K562 (cell line): Measurements from ENCODE around the gene TRMT2A. TPM values are rescaled to one million over a fixed set of nuclear protein-coding genes. Genes with fewer than 3 reads are reported as not detected.

Source experiments
- ATAC-seq: fragments of 200-7000 bp; cut with Tn5 transposase; 3 replicates; pipeline ENCODE4 v1.9.1; 2020; ENCODE audit warnings: moderate library complexity
- BruUV-seq: library from RNA; stranded (reverse); fragments of 400-500 nt; replicated peaks from 2 replicates; lab custom pipeline; 2021; lab: Mats Ljungman, UMichigan
- CTCF ChIA-PET: fragments of 300-600 bp; formaldehyde crosslinking; extraction: SDS; loops from one replicate; lab custom pipeline; 2021; ENCODE audit warnings: low intra/inter-chr PET ratio; lab: Yijun Ruan, JAX
- POLR2A ChIA-PET: fragments of 300-600, 350-650 bp; sonication (Branson Sonifier 250); formaldehyde crosslinking; extraction: SDS; loops from one replicate; lab custom pipeline; 2021; ENCODE audit warnings: antibody characterized with exemption, inconsistent platforms; lab: Yijun Ruan, JAX
- DNase-seq, 4 experiments: peaks; one replicate each; pipeline versions ENCODE4 v3.0.0 to v3.0.0-alpha.2; 2011 to 2018; ENCODE audit warnings: low spot score in 3 of 4, mixed read lengths in 3 of 4; ENCODE audit errors: extremely low read depth in 1 of 4
- FAIRE-seq: peaks from 2 replicates; lab custom pipeline; 2011; peaks lifted over from hg19 to GRCh38; lab: Jason Lieb, UNC
- H2AFZ ChIP-seq: 2 replicates; pipeline ENCODE4 v1.6.0; 2011; ENCODE audit warnings: low read depth, low read length, control low read depth, inconsistent platforms
- H3K27ac ChIP-seq: fragments of 200-600 bp; 3 replicates; pipeline ENCODE4 v1.8.0; 2011; ENCODE audit warnings: low read depth, mild to moderate bottlenecking, control low read depth, inconsistent platforms, low read length, moderate library complexity, mixed read lengths; ENCODE audit errors: extremely low read depth
- H3K27me3 ChIP-seq, 2 experiments: fragments of 300-600 bp in 1 of 2; 2 replicates in 1 of 2; 3 replicates in 1 of 2; pipeline versions ENCODE4 v1.6.0 to v1.8.0; 2011; ENCODE audit warnings: inconsistent platforms in 2 of 2, low read length in 2 of 2, mild to moderate bottlenecking in 1 of 2, mixed read lengths in 1 of 2, moderate library complexity in 1 of 2; ENCODE audit not compliant: control insufficient read depth in 2 of 2, insufficient read depth in 2 of 2
- H3K36me3 ChIP-seq: fragments of 300-600 bp; 3 replicates; pipeline ENCODE4 v1.8.0; 2011; ENCODE audit warnings: mild to moderate bottlenecking, low read length, inconsistent platforms; ENCODE audit not compliant: control insufficient read depth, insufficient read depth
- H3K4me1 ChIP-seq, 2 experiments: fragments of 200-600 bp in 1 of 2; replicated peaks in 1 of 2; 2 replicates in 1 of 2; 3 replicates in 1 of 2; pipeline versions ENCODE4 v1.5.1 to v1.8.0; 2011; ENCODE audit warnings: inconsistent platforms in 2 of 2, low read length in 2 of 2, mild to moderate bottlenecking in 1 of 2, mixed read lengths in 1 of 2, moderate library complexity in 1 of 2; ENCODE audit not compliant: control insufficient read depth in 2 of 2, insufficient read depth in 2 of 2
- H3K4me2 ChIP-seq: 2 replicates; pipeline ENCODE4 v1.6.1; 2011; ENCODE audit warnings: low read length, control low read depth, inconsistent platforms, mixed read lengths; ENCODE audit not compliant: insufficient read depth
- H3K4me3 ChIP-seq: fragments of 200-600 bp; sonication (generic), shearing (Covaris generic); 2 replicates; pipeline ENCODE4 v1.5.1; 2016; ENCODE audit warnings: control low read depth, inconsistent platforms
- H3K79me2 ChIP-seq: fragments of 200-600 bp; 3 replicates; pipeline ENCODE4 v1.8.0; 2011; ENCODE audit warnings: low read length, inconsistent platforms; ENCODE audit not compliant: control insufficient read depth, insufficient read depth
- H3K9ac ChIP-seq, 2 experiments: 2 replicates each; pipeline versions ENCODE4 v1.6.0 to v1.6.1; 2011; ENCODE audit warnings: low read depth in 2 of 2, low read length in 2 of 2, control low read depth in 1 of 2, inconsistent platforms in 1 of 2, mild to moderate bottlenecking in 1 of 2, mixed read lengths in 1 of 2; ENCODE audit not compliant: insufficient read depth in 1 of 2
- H3K9me1 ChIP-seq: one replicate; pipeline ENCODE4 v1.6.0; 2011; ENCODE audit warnings: inconsistent platforms, mild to moderate bottlenecking, low read length, moderate library complexity; ENCODE audit not compliant: control insufficient read depth, insufficient read depth
- H3K9me3 ChIP-seq: replicated peaks from 2 replicates; pipeline ENCODE4 v1.5.1; 2011; ENCODE audit warnings: low read depth, low read length, inconsistent platforms; ENCODE audit not compliant: control insufficient read depth, insufficient read depth
- H4K20me1 ChIP-seq: replicated peaks from 2 replicates; pipeline ENCODE4 v1.6.1; 2011; ENCODE audit warnings: low read length, inconsistent platforms, mixed read lengths; ENCODE audit not compliant: control insufficient read depth, insufficient read depth
- ATF3 ChIP-seq, 2 experiments: fragments of 450-650 bp in 1 of 2; sonication (generic) in 1 of 2; formaldehyde crosslinking in 1 of 2; IDR thresholded peaks in 1 of 2; conservative IDR thresholded peaks in 1 of 2; 2 replicates each; pipeline versions ENCODE4 v1.6.1 to v1.8.1; 2016 to 2023; ENCODE audit warnings: mild to moderate bottlenecking in 2 of 2, moderate library complexity in 2 of 2, inconsistent platforms in 1 of 2, missing genetic modification reagents in 1 of 2
- BRD4 ChIP-seq: fragments of 200-600 bp; sonication (generic); IDR thresholded peaks from 2 replicates; pipeline ENCODE4 v1.6.1; 2017; ENCODE audit warnings: inconsistent platforms
- COPS2 ChIP-seq: fragments of 450-650 bp; conservative IDR thresholded peaks from 2 replicates; pipeline ENCODE4 v1.6.1; 2016; ENCODE audit warnings: mild to moderate bottlenecking, moderate library complexity
- HEY1 ChIP-seq: fragments of 250-450 bp; sonication (Bioruptor Pico); IDR thresholded peaks from 2 replicates; pipeline ENCODE4 v1.5.0; 2020; ENCODE audit warnings: mild to moderate bottlenecking, moderate library complexity, borderline replicate concordance
- HINFP ChIP-seq: fragments of 450-650 bp; conservative IDR thresholded peaks from 2 replicates; pipeline ENCODE4 v1.6.1; 2016; ENCODE audit warnings: missing genetic modification characterization, low read depth, mild to moderate bottlenecking, control low read depth, missing compliant biosample characterization
- ILF3 ChIP-seq: fragments of 450-650 bp; IDR thresholded peaks from 2 replicates; pipeline ENCODE4 v1.6.1; 2018; ENCODE audit warnings: antibody characterized with exemption, mild to moderate bottlenecking, moderate library complexity, borderline replicate concordance
- KDM4B ChIP-seq, 2 experiments: fragments of 450-650 bp in 1 of 2; sonication (generic) in 1 of 2; IDR thresholded peaks; 2 replicates each; pipeline ENCODE4 v1.6.1; 2016 to 2017; ENCODE audit warnings: borderline replicate concordance in 2 of 2, antibody characterized with exemption in 1 of 2, low read depth in 1 of 2, mild to moderate bottlenecking in 1 of 2
- MIER1 ChIP-seq: fragments of 450-650 bp; IDR thresholded peaks from 2 replicates; pipeline ENCODE4 v1.6.1; 2016; ENCODE audit warnings: antibody characterized with exemption, mild to moderate bottlenecking, low read depth
- NR3C1 ChIP-seq: sonication (generic); formaldehyde crosslinking; IDR thresholded peaks from 2 replicates; pipeline ENCODE4 v1.8.1; 2022; ENCODE audit warnings: missing genetic modification reagents
- PHB2 ChIP-seq: fragments of 450-650 bp; IDR thresholded peaks from 2 replicates; pipeline ENCODE4 v1.6.1; 2017; ENCODE audit warnings: low read depth
- TRIM24 ChIP-seq, 2 experiments: fragments of 450-650 bp; IDR thresholded peaks; 2 replicates each; pipeline ENCODE4 v1.6.1; 2016
- ZFP30 ChIP-seq: fragments of 250-450 bp; sonication (Bioruptor Pico); IDR thresholded peaks from 2 replicates; pipeline ENCODE4 v1.8.0; 2022; ENCODE audit warnings: moderate library complexity, mild to moderate bottlenecking, inconsistent platforms, borderline replicate concordance
- ZFPM2 ChIP-seq: fragments of 250-450 bp; sonication (Bioruptor Pico); IDR thresholded peaks from 2 replicates; pipeline ENCODE4 v1.5.1; 2022; ENCODE audit warnings: mild to moderate bottlenecking
- ZNF217 ChIP-seq: sonication (generic); formaldehyde crosslinking; IDR thresholded peaks from 2 replicates; pipeline ENCODE4 v1.8.0; 2022; ENCODE audit warnings: mild to moderate bottlenecking, missing genetic modification reagents
- ZNF717 ChIP-seq: fragments of 250-450 bp; sonication (Bioruptor Pico); IDR thresholded peaks from 2 replicates; pipeline ENCODE4 v1.5.0; 2021
- ZNF77 ChIP-seq: fragments of 250-450 bp; sonication (Bioruptor Pico); IDR thresholded peaks from 2 replicates; pipeline ENCODE4 v1.5.0; 2020
- WGBS: fragments of 100-300 bp; shearing (Covaris generic); methylation state at CpG from one replicate; pipeline ENCODE4 v1.1.6; 2016; ENCODE audit warnings: low coverage, mixed read lengths; ENCODE audit not compliant: insufficient coverage; ENCODE audit errors: missing lambda C conversion rate; 5-methylcytosine and 5-hydroxymethylcytosine counted together
- in situ Hi-C: fragments of 300-500 bp; cut with MboI; formaldehyde crosslinking; loops from 4 replicates; pipeline ENCODE4 v1.15.0; 2018; ENCODE audit warnings: inconsistent platforms, mixed read lengths
- intact Hi-C: fragments of 100-400 bp; cut with micrococcal nuclease; formaldehyde crosslinking; loops from 2 replicates; pipeline ENCODE4 v1.14.2; 2022
- polyA plus RNA-seq, 8 experiments: library from polyadenylated mRNA; depleted of rRNA in 4 of 8; stranded (reverse) in 5 of 8; unstranded in 3 of 8; fragments of >200 nt; fragmentation: Nextera tagmentation in 2 of 8; fragmentation: Illumina TruSeq in 1 of 8; extraction: Ambion mirVana in 2 of 8; extraction: Trizol in 1 of 8; gene quantifications; 2 replicates each; pipeline versions ENCODE4 v1.2.1 to v1.2.3, GENCODE V29; 2011 to 2014; ENCODE audit warnings: inconsistent platforms in 1 of 8, missing spikeins in 1 of 8
- total RNA-seq, 7 experiments: library from RNA; depleted of rRNA in 6 of 7; stranded (reverse); fragments of >200 nt in 6 of 7; fragmentation: Illumina TruSeq in 2 of 7; extraction: Trizol in 2 of 7; gene quantifications; 2 replicates each; pipeline versions ENCODE4 v1.2.1 to v1.2.3, GENCODE V29; 2011 to 2021; ENCODE audit warnings: low replicate concordance in 1 of 7
- TF ChIP-seq, protein P1 (sequence below): fragments of 250-450 bp; sonication (Bioruptor Pico); IDR thresholded peaks from 2 replicates; pipeline ENCODE4 v1.5.0; 2022; ENCODE audit warnings: mild to moderate bottlenecking

Gene TRMT2A
- total and polyA plus RNA-seq, 9 of the 15 experiments (the other 6 are each of a cell fraction or from before 2014, with no cell fraction given): 1.6 to 265 (median 140) TPM

DNA sequence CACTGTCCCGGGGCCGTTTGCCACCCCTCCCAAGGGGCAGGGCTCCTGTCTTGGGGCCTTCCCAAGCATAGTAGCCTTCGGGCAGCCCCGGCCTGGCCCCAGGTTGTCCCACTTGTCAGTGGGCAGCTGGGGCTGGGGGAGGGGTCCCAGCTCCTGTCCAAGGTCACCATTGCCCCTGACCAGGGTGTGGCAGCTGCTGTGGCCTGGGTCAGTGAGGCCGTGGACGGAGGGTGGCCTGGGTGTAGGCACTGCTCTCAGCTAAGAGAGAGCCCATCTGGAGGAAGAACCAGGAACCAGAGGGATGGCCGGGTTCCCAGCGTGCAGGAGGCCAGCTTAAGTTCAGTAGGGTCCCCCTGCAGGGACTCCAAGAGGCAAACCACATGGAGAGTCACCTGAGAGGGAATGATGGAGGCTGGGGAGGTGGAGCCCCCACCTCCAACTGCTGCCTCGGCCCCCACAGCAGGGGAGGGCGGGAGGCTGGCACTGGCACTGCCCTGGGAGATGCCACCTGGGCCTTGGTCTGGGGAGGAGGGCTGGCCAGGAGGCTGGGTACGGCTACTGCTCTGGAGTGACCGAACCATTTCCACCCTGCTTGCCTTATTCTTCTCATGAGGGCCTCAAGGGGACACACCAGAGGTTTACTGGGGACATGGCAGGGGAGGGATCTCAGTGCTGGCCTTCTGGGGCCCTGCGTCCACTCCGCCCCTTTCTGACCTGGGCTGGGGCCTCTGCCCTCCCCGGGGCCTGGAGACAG, 40.6 kb upstream of the TRMT2A start:
- Histone ChIP-seq H2AFZ (no peak overlapping the region), H3K9me1 (no peaks in the 10 kb centered on the region), H3K36me3 (no peaks in the 10 kb centered on the region), H3K79me2 (no peaks in the 10 kb centered on the region), H4K20me1 (peaks cover 37% of the 10 kb centered on the region), H3K27me3 (peaks cover 27 to 66% of the 10 kb centered on the region in 2 experiments; a peak in 4 of 5 replicates), H3K9ac (peak overlapping the region in 1 of 2 experiments; percentile 46; a peak in 1 of 4 replicates), H3K4me3 (no peak overlapping the region), H3K27ac (no peak overlapping the region), H3K9me3 (peaks cover 4% of the 10 kb centered on the region), H3K4me2 (no peak overlapping the region), H3K4me1 (peaks cover 0 to 61% of the 10 kb centered on the region in 2 experiments; a peak in 2 of 5 replicates)
- POLR2A ChIA-PET: interaction anchor here (0.5 to 1.1 kb wide), 15 partner anchors 10 to 966 kb away, joined by 3 to 9 read pairs (median 4); no protein-coding TSS in a partner anchor
- FAIRE-seq (no peak), DNase-seq (no peak), ATAC-seq (peak; percentile 3)
- WGBS: 6% methylated on average over 15 of the region's 15 CpGs
- CTCF ChIA-PET: interaction anchor here (0.6 to 5.5 kb wide), 13 partner anchors 10 to 584 kb away, joined by 3 to 126 read pairs (median 4); partner anchors contain the start of gene RTN4R
- no TSS peak for BruUV-seq
- intact Hi-C loops (loop anchor here (1.0 to 10.0 kb wide), 6 partner anchors 35 to 299 kb away; partner anchors contain the start of gene RTN4R), in situ Hi-C loops (loop anchor here (5.0 to 25.0 kb wide), 3 partner anchors 135 to 530 kb away; no protein-coding TSS in a partner anchor)
- TF ChIP-seq HEY1 (CRISPR knock-in tag) (no peak), ZNF217 (CRISPR knock-in tag) (no peak), ATF3 (IDR thresholded peaks at IDR 0.05) (no peak), ATF3 (CRISPR knock-in tag; conservative IDR thresholded peaks at IDR 0.05) (no peak), ZNF717 (no peak), KDM4B (IDR thresholded peaks at IDR 0.05; ENCODE audit: borderline replicate concordance in 2 of 2, low read depth in 1 of 2) (no peak), TRIM24 (IDR thresholded peaks at IDR 0.05) (no peak), BRD4 (no peak), ILF3 (no peak), ZFPM2 (CRISPR knock-in tag) (no peak), NR3C1 (CRISPR knock-in tag) (no peak), COPS2 (no peak), MIER1 (no peak), HINFP (tag) (no peak), ZNF77 (CRISPR knock-in tag) (no peak), PHB2 (no peak), ZFP30 (CRISPR knock-in tag) (no peak)
- TF ChIP-seq, protein P1, sequence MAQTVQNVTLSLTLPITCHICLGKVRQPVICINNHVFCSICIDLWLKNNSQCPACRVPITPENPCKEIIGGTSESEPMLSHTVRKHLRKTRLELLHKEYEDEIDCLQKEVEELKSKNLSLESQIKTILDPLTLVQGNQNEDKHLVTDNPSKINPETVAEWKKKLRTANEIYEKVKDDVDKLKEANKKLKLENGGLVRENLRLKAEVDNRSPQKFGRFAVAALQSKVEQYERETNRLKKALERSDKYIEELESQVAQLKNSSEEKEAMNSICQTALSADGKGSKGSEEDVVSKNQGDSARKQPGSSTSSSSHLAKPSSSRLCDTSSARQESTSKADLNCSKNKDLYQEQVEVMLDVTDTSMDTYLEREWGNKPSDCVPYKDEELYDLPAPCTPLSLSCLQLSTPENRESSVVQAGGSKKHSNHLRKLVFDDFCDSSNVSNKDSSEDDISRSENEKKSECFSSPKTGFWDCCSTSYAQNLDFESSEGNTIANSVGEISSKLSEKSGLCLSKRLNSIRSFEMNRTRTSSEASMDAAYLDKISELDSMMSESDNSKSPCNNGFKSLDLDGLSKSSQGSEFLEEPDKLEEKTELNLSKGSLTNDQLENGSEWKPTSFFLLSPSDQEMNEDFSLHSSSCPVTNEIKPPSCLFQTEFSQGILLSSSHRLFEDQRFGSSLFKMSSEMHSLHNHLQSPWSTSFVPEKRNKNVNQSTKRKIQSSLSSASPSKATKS (CRISPR knock-in tag): no peak
